NCI-H748 (cell line): Measurements from ENCODE around the gene SMOC2.
"Not testable (repeated sequence)": the region's sequence is repeated elsewhere in the genome, so short reads cannot be mapped to it uniquely, and the experiment has no call there.

Experiments used
- DNase-seq: peaks from one replicate; lab custom pipeline; 2025; ENCODE audit not compliant: unreplicated experiment; lab: John Stamatoyannopoulos, UW

SMOC2 gene

GRCh38 chr6:168699631-168700295 is 258.8 kb downstream of the SMOC2 start:
- peak; percentile 44 for DNase-seq

GRCh38 chr6:168700880-168701279 is 259.9 kb downstream of the SMOC2 start:
- DNase-seq = no peak

- DNase-seq = no peak
Observed at GRCh38 chr6:168703990-168704389, 263.0 kb downstream of the SMOC2 start.

- no peak for DNase-seq
Observed at GRCh38 chr6:168704678-168705077, 263.7 kb downstream of the SMOC2 start.

GRCh38 chr6:168705271-168705670 is 264.3 kb downstream of the SMOC2 start:
- DNase-seq = not testable (repeated sequence)

GRCh38 chr6:168706471-168707177 is 265.6 kb downstream of the SMOC2 start:
- DNase-seq = no peak

- DNase-seq = no peak
Observed at GRCh38 chr6:168708526-168708925, 267.5 kb downstream of the SMOC2 start.

GRCh38 chr6:168708984-168709383 is 268.0 kb downstream of the SMOC2 start:
- no peak for DNase-seq

- no peak for DNase-seq
Observed at GRCh38 chr6:168709390-168709789, 268.4 kb downstream of the SMOC2 start.

- no peak for DNase-seq
Observed at GRCh38 chr6:168709991-168710390, 269.0 kb downstream of the SMOC2 start.

GRCh38 chr6:168711049-168711640 is 270.2 kb downstream of the SMOC2 start:
- DNase-seq = no peak

- no peak for DNase-seq
Observed at GRCh38 chr6:168711666-168712300, 270.8 kb downstream of the SMOC2 start.

- no peak for DNase-seq
Observed at GRCh38 chr6:168712993-168713392, 272.0 kb downstream of the SMOC2 start.

- DNase-seq = peak; percentile 40
Observed at GRCh38 chr6:168713839-168714238, 272.9 kb downstream of the SMOC2 start.

- no peak for DNase-seq
Observed at GRCh38 chr6:168714547-168715260, 273.7 kb downstream of the SMOC2 start.

GRCh38 chr6:168715643-168716481 is 274.9 kb downstream of the SMOC2 start:
- DNase-seq = peak; percentile 41

- DNase-seq = no peak
Observed at GRCh38 chr6:168716581-168716980, 275.6 kb downstream of the SMOC2 start.

GRCh38 chr6:168717491-168717890 is 276.5 kb downstream of the SMOC2 start:
- no peak for DNase-seq
